HG03066 (cell line): ENCODE results near the gene ODAD3.

Experiments used
- ATAC-seq: cut with Tn5 transposase; IDR thresholded peaks from one replicate; pipeline ENCODE4 v1.9.1; 2021; ENCODE audit warnings: low read depth; ENCODE audit not compliant: unreplicated experiment

Gene ODAD3

DNA sequence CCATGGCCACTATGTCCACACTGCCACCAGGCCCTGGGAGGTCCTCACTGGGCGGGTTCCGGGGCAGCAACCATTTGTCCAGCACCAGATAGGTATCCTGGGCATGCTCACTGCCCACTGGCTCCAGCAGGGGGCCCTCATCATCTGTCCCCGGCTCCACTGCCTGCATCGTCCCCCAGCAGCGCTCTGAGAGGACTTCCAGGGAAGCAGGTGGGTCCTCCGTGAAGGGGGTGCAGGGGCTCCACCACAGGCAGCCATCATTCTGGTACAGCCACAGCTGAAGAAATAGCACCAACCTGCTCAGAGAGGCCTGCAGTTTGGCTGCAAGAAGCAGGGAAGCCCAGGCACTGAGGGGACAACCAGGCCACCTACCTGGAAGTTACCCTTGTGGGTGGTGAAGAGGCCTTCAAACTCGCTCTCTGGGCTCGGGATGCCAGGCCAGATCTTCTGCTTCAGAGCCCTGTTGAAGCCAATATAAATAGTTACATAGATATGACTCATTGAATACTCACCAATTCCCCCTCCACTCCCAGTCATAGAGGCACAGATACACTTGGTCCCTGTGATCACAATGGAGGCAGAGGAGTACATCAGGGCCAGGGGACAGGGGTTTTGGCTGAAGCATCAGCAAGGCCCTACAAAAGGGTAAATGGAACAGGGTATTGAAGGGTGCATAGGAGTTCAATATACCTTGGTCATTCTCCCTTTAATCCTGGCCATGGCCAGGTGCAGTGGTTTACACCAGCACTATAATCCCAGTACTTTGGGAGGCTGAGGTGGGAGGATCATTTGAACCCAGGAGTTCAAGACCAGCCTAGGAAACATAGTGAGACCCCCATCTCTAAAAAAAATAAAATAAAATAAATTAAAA, 56.4 kb downstream of the ODAD3 start:
- no peak for ATAC-seq

DNA sequence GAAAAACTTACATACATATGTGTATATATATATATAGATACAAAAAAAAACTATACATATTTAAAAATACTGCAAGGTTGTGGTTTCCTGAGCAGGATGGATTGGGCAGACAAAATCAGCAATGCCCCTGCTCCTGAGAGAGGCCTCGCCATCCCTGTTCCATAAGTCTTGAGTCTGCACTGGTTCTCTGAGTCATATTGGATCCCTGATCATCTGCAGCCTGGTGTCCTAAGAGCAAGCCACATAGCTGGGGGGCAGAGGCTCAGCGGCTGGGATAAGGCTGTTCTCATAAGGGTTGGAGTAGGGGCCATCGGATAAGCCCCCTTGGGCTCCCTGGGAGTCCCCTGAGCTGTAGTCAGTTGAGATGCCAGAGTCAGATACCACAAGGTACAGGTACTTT, 57.2 kb downstream of the ODAD3 start:
- ATAC-seq: no peak

DNA sequence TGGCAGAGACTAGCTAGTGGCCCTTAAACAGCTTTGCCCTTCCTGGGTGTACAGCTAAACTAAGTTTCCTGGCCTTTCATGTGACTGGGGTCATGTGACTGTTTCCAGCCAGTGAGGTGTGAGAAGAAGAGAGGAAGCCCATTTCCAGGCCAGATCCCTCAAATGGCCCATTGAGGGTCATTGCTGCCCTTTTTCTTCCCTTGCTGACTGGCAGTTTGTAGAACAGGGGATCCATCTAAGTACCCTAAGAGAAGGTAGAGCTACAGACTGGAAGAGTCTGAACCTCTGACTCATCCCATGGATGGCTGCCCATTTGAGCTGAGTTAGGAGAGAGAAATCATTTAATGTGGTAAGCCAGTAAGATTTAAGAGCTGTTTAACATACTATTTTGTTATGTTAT, 57.7 kb downstream of the ODAD3 start:
- no peak for ATAC-seq

DNA sequence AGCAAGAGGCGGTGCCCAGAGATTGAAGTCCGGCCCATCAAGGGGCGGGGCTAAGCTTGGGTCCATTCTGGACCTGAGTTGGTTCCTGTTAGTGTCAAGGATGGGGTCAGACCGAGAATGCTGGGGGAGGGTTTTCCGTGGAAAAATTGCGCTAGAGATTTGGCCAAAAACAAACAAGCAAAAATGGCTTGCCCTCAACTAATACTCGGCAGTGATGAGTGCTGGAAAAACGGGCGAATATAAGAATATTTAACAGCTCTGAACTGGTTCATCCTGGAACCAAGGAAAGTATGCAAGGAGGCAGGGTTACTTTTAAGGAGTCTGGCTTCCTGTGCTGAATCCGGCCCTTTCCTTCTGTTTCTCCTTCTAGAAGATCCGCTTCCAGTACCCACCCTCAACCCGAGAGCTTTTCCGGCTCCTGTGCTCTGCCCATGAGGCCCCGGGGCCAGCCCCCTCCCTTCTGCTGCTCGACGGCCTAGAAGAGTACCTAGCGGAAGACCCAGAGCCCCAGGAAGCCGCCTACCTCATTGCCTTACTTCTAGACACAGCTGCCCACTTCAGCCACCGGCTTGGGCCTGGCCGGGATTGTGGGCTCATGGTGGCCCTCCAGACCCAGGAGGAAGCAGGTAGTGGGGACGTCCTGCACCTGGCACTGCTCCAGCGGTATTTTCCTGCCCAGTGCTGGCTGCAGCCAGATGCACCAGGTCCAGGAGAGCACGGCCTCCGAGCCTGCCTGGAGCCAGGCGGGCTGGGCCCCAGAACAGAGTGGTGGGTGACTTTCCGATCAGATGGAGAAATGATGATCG, 59.6 kb downstream of the ODAD3 start:
- ATAC-seq: no peak

DNA sequence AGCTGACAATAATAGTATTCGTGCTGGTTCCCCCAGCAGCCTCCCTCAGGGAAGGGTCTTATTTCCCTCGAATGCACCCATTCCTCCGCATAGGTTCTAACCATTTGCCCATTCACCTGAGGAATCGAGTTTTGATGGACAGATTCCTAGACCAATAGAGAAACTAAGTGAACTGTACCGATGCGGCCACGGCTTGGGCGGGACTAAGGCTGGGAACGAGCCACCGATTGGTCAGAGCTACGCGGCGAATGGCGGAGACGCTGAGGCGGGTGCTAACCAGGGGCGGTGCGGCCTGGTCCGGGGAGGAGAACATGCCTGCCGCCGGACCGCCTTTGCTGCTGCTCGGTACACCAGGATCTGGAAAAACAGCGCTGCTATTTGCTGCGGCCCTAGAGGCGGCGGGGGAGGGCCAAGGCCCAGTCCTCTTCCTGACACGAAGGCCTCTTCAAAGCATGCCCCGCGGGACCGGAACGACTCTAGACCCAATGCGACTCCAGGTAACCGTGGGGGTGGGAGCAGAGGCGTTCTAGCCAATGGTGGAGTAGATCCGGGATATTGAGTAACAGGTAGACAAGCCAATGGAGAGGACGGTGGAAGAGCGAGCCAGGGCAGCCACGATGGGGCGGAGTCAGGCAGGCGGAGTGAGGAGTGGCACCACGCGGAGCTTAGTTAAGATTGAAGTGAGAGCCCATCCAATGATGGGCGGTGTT, 60.3 kb downstream of the ODAD3 start, which contains the start of gene SWSAP1:
TSS of gene SWSAP1 (plus strand) at position 234 of the 710 bp plus-strand sequence. CDS start at position 249, 15 bp downstream.
- ATAC-seq: peak; percentile 93

DNA sequence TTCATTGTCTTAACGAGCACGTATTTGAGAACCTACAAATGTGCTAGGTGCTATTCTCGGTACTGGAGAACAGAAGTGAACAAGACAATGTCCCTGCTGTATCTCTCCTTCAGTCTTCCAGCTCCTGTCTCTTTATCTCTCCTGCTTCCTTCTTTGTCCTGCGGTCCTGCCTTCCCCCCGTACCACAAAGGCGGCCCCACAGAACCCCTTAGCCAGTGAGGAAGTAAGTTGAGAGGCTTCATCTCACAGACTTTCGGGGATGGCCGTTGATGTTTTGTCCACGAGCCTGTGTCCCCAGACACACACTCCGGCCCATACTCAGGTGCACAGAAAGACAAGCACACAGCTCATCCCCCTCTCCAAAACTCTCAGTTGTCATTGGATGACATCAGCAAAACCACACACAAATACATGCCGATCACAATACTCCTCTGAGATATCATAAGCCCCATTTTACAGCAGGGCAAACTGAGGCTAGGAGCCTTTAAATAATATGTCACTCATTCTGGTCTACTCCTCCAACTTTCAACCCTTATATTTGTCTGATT, 61.0 kb downstream of the ODAD3 start:
- no peak for ATAC-seq

DNA sequence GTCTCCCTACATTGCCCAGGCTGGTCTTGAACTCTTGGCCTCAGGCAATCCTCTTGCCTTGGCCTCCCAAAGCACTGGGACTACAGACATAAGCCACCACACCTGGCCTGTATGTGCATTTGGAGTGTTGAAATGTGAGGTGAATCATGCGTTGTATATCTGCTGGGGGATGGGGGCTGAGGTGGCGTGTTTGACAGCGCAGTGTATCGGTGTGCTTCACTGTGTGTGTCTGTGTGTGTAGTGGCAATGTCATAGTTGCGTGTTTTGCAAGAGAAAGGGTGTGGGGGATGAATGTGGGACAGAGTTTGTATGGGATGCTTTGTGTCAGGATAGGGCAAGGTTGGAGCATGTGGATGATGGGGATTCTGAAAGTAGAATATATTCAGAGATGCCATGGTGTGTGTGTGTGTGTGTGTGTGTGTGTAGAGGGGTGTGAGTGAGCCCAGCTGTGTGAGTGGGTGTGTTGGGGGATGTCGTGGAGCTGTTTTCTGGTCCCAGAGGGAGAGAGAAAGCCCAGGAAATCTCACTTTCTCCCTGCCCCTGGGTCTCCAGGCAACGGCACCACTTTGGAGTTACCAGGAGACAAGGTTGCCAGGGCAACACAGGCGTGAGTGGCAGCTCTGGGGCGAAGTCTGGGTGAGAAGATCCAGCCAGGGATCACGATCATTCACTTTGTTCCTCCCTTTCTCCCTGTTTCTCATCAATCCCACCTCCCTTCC, 61.6 kb downstream of the ODAD3 start:
- no peak for ATAC-seq

DNA sequence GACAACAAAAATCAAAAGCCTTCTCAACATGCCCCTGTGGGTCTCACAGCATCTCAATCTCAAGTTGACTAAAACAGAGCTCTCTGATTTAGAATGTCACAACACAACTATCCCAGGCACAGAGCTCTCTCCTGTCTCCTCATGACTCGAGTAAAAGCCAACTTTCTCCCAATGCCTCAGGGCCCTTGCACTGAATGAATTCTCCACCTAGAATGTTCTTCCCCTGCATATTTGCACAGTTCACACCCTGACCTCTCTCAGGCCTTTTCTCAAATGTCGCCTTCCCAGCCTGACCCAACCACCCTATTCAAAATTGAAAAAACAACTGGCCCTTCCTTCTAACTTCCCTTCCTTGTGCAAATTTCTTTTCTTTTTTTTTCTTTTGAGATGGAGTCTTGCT, 64.2 kb downstream of the ODAD3 start:
- no peak for ATAC-seq
